ENCODE measurements around the gene ALPK3. TPM values are rescaled to one million over a fixed set of nuclear protein-coding genes. Genes with fewer than 3 reads are reported as not detected.

ALPK3 gene
- total RNA-seq, 1 experiment from 2014 or later = 0.15 TPM

DNA sequence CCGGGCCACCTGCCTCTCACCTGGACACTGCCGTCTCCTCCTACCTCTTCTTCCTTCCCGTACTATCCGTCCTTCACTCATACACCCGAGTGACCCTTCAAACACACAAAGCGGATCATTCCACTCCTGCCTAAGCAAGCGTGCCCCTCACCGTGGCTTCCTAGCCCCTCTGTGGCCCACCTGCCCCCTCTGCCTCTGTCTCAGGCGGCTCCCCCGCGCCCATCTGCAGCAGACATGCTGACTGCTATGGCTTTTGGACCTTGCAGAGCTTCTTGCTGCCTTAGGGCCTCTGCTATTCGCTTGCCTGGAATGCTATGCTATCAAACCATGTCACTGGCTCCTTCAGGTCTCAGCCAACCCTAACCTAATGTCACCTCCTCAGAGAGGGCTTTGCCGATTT is 105.4 kb downstream of the ALPK3 start:
- no peak for DNase-seq (ENCODE audit: low spot score)

Other genes starting within 250 kb of the ALPK3 start
- 7.6 and 7.8 TPM in 2 replicates for gene ZSCAN2, start 216.3 kb upstream of the ALPK3 start, total RNA-seq (2014; rRNA removed; shearing (Covaris generic))
- gene WDR73, start 163.1 kb upstream of the ALPK3 start, total RNA-seq (2014; rRNA removed; shearing (Covaris generic)) = 17.9 and 27.1 TPM in 2 replicates
- gene NMB, start 159.2 kb upstream of the ALPK3 start, total RNA-seq (2014; rRNA removed; shearing (Covaris generic)) = 11.3 and 28.5 TPM in 2 replicates
- 186 and 244 TPM in 2 replicates for gene SEC11A, start 101.2 kb upstream of the ALPK3 start, total RNA-seq (2014; rRNA removed; shearing (Covaris generic))
- 3.9 and 6.1 TPM in 2 replicates for gene ZNF592, start 68.8 kb upstream of the ALPK3 start, total RNA-seq (2014; rRNA removed; shearing (Covaris generic))
- 0.08 TPM in 1 of 2 replicates, not detected in the other for gene SLC28A1, start 67.3 kb downstream of the ALPK3 start, total RNA-seq (2014; rRNA removed; shearing (Covaris generic))
- 16.4 and 21.5 TPM in 2 replicates for gene PDE8A, start 164.5 kb downstream of the ALPK3 start, total RNA-seq (2014; rRNA removed; shearing (Covaris generic))